CD4-positive, alpha-beta T cell treated with Interleukin-4 for 4 hours (primary cell): Measurements from ENCODE around the gene SPG7.
A peak's percentile ranks its signal among the peaks of the same experiment; 100 is the strongest.
"Not testable (repeated sequence)": the region's sequence is repeated elsewhere in the genome, so short reads cannot be mapped to it uniquely, and the experiment has no call there.

Experiments used
- DNase-seq: peaks from one replicate; pipeline ENCODE4 v3.0.0-alpha.2; 2020

The SPG7 gene

GRCh38 chr16:89582614-89583196, 74.5 kb downstream of the SPG7 start:
- DNase-seq: no peak

GRCh38 chr16:89583197-89583894, 75.1 kb downstream of the SPG7 start:
- no peak for DNase-seq

DNA sequence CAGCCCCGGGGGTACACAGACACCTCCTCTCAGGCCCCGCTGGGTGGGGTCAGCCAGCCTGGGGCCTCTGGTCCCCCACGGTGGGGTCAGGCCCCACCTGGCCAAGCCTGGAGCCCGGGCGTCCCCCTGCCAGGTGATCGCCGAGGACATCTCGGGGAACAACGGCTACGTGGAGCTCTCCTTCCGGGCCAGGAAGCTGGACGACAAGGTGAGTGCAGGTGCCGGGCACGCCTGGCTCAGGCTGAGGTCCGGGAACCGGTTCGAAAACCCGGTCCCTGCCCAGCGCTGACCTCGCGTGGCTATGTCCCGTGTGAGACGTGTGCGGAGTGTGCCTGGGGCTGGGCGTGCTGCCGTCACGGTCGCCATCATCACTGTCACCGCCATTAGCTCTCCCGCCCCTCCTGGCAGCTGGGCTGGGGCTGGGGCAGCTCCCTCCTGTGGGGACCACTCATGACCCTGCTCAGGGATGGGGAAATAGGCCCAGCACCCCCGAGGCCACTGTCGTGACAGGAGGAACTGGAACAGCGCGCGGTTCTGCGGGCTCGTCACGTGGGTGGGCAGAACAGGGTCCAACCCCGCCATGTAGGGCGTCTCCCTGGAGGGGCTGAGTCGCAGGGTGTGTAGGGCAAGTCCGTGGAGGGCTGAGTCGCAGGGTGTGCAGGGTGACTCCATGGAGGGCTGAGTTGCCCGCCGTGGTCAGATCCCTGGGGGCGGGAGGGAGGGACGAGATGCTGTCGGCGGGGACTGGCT, 75.9 kb downstream of the SPG7 start:
- no peak for DNase-seq

GRCh38 chr16:89584768-89585549, 76.8 kb downstream of the SPG7 start:
- DNase-seq: no peak

GRCh38 chr16:89586218-89586617, 78.0 kb downstream of the SPG7 start:
- no peak for DNase-seq

GRCh38 chr16:89586853-89587252, 78.7 kb downstream of the SPG7 start:
- DNase-seq: no peak

- not testable (repeated sequence) for DNase-seq
These were observed 79.5 kb downstream of the SPG7 start for GRCh38 chr16:89587676-89588075.

DNA sequence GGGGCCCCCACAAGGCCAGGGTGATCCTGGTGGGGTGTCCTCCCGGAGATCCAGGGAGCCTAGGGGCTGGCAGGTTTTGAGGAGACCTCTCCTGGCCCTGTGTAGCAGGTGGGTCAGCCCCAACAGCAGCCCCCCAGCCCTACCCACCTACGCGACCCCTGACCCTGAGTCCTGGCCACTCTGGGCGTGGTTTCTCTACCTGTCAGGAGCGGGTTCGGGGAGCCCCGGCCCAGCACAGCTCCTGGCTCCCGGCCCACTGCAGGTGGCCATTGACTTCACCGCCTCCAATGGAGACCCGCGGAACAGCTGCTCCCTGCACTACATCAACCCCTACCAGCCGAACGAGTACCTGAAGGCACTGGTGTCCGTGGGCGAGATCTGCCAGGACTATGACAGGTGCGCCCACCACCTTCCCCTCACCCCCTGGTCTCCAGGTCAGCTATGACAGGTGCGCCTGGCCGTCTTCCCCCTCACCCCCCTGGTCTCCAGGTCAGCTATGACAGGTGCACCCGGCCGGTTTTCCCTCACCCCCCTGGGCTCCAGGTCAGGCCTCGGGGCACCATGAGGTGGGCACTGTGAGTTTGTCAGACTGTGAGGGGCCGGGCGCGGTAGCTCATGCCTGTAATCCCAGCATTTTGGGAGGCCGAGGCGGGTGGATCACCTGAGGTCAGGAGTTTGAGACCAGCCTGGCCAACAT, 80.4 kb downstream of the SPG7 start:
- DNase-seq: no peak

GRCh38 chr16:89589241-89589926, 81.2 kb downstream of the SPG7 start:
- no peak for DNase-seq

DNA sequence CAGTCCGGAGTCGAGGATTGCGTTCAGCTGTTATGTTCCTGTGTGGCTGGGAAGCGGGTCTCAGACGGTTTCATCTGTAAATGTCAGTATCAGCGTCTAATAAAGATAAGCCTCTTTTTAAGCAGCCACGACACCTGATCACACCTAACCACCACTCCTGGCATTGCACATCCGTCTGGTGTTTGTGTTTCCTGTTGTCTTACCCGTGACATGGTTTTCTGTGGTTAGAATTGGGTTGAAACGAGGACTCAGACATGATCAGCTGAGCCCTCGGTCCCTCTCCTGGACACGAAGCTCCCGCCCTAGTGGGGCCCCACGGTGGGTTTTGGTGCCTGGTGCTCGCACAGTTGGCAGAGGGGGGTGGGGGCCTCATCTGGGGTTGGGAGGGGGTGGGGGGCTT, 85.6 kb downstream of the SPG7 start:
- DNase-seq: peak; percentile 76

- no peak for DNase-seq
These were observed 87.3 kb downstream of the SPG7 start for GRCh38 chr16:89595330-89596060.

DNA sequence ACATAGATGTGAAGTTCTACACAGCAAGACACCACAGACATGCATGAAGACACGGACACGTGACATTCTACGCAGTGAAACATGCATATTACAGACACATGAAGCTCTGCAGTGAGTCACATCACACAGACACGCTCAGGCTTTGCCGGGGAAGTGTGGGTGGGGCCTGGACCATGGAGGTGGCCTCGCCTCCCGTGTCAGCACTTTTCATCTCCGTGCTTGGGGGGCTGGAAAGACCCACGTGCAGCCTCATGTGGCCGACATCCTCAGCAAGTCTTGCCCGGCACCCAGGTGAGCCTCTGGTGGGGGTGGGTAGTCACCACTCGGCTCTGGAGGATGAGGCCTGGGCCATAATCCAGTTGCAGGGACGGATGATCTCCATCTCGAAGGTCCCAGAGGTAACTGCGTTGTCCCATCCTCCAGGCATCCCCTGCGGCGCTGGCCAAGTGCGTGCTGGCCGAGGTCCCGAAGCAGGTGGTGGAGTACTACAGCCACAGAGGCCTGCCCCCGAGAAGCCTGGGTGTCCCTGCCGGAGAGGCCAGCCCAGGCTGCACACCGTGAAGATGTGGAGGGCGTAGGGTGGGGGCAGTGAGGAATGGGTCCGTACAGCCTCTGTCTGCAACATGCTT, 88.0 kb downstream of the SPG7 start:
- DNase-seq: no peak

GRCh38 chr16:89596957-89597649, 88.9 kb downstream of the SPG7 start:
- DNase-seq: no peak

GRCh38 chr16:89598199-89598598, 90.0 kb downstream of the SPG7 start:
- no peak for DNase-seq

DNA sequence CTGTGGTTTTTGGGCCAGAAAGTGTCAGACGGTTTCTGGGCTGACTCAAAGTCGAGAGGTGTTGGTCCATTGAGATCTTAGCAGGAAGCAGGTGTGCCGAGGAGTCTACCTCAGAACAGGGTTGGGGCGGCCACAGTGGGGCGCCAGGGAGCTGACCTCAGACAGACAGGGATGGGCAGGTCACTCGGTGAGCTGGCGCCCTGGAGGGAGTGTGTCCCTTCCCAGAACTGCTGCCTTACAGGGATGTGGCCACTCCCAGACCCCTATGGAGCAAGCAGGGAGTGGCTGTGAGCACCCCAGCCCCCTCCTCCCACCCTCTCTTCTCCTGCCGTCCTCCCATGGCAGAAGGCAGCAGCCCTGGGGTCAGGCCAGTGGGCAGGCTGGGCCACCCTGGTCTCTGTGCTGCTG, 91.3 kb downstream of the SPG7 start:
- peak; percentile 29 for DNase-seq

DNA sequence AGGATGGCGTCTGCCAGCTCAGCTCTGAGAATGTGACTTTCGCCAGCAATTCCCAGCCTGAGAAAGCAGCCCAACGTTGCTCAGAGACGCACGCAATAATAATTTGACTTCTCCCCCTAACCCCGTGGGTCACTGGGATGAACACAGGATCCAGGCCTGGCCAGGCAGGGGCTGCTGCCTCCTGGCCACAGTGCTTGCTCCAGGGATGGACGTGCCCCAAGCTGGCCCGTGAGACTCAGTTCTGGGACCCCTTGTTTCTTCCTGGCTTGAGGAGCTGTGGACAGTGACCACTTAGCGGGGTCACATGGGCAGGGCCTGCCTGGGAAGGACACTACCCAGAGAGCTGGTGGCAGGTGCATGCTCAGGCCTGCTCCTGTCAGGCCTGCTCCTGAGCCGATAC, 91.7 kb downstream of the SPG7 start:
- DNase-seq: no peak

GRCh38 chr16:89600427-89600826, 92.2 kb downstream of the SPG7 start:
- DNase-seq: no peak

GRCh38 chr16:89600956-89601355, 92.8 kb downstream of the SPG7 start:
- no peak for DNase-seq

DNA sequence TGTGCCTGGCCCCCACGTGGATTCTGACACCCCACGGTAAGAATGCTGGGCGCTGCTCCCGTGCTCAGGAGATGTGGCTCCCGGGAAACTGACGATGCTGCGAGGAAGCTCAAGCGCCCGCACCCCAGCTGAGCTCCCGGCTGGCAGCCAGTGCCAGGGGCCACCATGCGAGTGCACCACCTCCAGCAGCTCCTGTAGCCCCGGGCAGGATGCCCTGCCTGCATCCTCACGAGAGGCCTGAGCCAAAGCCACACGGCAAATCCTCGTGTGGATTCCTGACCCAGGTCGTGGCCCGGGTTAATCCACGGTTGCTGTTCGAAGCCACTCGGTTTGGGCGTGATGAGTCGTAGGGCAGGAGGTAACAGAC, 93.7 kb downstream of the SPG7 start:
- DNase-seq: no peak

DNA sequence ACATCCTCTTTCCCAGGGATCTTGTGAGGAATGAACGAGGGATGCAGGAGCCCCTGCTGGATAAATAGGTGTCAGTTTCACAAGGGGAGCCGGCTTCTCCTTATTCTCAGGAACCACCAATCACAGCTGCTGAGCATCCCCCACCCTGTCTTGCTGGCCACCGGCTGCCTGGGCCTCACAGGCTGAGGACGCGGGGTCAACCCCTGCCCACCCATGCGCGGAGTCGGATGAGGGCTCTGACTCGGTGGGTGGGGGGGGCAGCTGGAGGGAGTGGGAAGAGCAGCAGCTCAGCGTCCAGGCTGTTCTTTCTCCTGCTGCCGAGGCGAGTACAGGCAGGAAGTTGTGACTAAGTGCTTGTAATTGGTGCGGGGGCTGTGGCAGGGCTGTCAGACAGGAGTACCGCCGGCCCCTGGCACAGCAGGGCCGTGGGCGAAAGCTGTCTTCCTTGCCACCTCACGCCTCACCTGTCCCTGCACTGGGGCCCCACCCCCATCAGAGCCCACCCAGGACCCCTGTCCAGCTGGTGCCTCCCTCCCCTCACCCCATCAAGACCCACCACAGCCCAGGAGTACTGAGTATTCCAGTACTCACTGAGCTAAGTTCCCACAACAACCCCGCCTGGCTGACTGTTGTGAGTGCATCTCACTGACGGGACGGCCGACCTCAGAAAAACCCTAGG, 94.2 kb downstream of the SPG7 start:
- peak; percentile 61 for DNase-seq
